GM12891 (cell line): Measurements from ENCODE around the gene CFAP74.

Source experiments
- POLR2A ChIP-seq: IDR thresholded peaks from 2 replicates; pipeline ENCODE4 v1.6.1; 2011; ENCODE audit warnings: low read depth, low read length, control low read depth
- POLR2AphosphoS5 ChIP-seq: IDR thresholded peaks from 2 replicates; pipeline ENCODE4 v1.6.1; 2011; ENCODE audit warnings: low read depth, low read length, control low read depth
- POU2F2 ChIP-seq: IDR thresholded peaks from 2 replicates; pipeline ENCODE4 v1.6.1; 2011; ENCODE audit warnings: low read depth, mild to moderate bottlenecking, control low read depth, low read length, moderate library complexity
- SPI1 ChIP-seq: IDR thresholded peaks from 2 replicates; pipeline ENCODE4 v1.6.1; 2011; ENCODE audit warnings: low read depth, low read length, control low read depth
- TAF1 ChIP-seq: IDR thresholded peaks from 2 replicates; pipeline ENCODE4 v1.6.1; 2011; ENCODE audit warnings: low read depth, low read length, control low read depth

DNA sequence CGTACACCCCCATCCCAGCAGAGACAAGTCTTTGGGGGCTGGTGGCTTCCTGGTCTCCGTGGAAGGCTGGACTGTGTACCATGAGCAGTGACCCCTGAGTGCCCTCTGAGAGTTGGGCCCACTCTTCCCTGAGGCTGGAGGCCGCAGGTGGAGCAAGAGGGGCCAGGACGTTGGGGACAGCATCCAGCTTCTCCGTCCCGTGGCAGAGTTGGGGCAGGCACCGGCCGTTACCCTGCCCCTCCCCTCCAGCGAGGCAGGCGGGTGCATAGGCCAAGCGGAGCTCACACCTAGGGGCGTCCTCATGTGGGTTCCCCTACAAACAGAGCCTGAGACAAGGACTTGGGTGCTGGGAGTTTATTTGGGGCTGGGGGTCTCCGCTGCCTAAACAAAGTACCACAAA is 29.6 kb upstream of the CFAP74 start:
- no peak for TF ChIP-seq POLR2AphosphoS5
- no peak for TF ChIP-seq POLR2A
- no peak for TF ChIP-seq TAF1
- TF ChIP-seq SPI1: no peak
- no peak for TF ChIP-seq POU2F2
